Right cardiac atrium (tissue), 5 donors: ENCODE results near the gene TTC39C. TPM values are rescaled to one million over a fixed set of nuclear protein-coding genes. Genes with fewer than 3 reads are reported as not detected.
A peak's percentile ranks its signal among the peaks of the same experiment; 100 is the strongest.

Source experiments
- ATAC-seq, 2 donors: fragments of 200-7000 bp; cut with Tn5 transposase; one replicate each; pipeline versions ENCODE4 v1.8.0 to v1.9.1; 2020; ENCODE audit warnings: moderate library complexity in 2 of 2, mild to moderate bottlenecking in 1 of 2
- DNase-seq, 3 donors: peaks; one replicate each; pipeline ENCODE4 v3.0.0-alpha.2; 2020
- H3K27ac ChIP-seq: one replicate; pipeline ENCODE4 v1.5.1; 2013; ENCODE audit warnings: mild to moderate bottlenecking, low read length, control low read depth, moderate library complexity
- H3K27me3 ChIP-seq: one replicate; pipeline ENCODE4 v1.6.1; 2013; ENCODE audit not compliant: control insufficient read depth, insufficient read depth
- H3K4me1 ChIP-seq: one replicate; pipeline ENCODE4 v1.6.1; 2013; ENCODE audit warnings: low read length; ENCODE audit not compliant: control insufficient read depth, insufficient read depth
- H3K4me3 ChIP-seq: one replicate; pipeline ENCODE4 v1.5.1; 2013; ENCODE audit warnings: low read length, control low read depth
- H3K9me3 ChIP-seq: one replicate; pipeline ENCODE4 v1.6.1; 2013; ENCODE audit warnings: low read length; ENCODE audit not compliant: control insufficient read depth
- WGBS: extraction: QIAGEN DNeasy Blood & Tissue Kit; methylation state at CpG from one replicate; pipeline ENCODE4 v1.1.7; 2013; 5-methylcytosine and 5-hydroxymethylcytosine counted together
- intact Hi-C, 4 donors: fragments of 100-400 bp; cut with DNase I; formaldehyde crosslinking; loops; one replicate each; pipeline versions ENCODE4 v1.11.0 to v1.14.0; 2022 to 2023
- polyA plus RNA-seq: library from polyadenylated mRNA; stranded (reverse); fragments of 200-250 nt; gene quantifications from one replicate; pipeline ENCODE4 v1.2.3, GENCODE V29; 2013
- total RNA-seq, 4 donors: library from RNA; stranded (reverse); fragmentation: NEBNext Ultra II Directional; extraction: Animal tissue kit (Norgen Biotek cat#: 25700); gene quantifications; one replicate each; pipeline ENCODE4 v1.2.1, GENCODE V29; 2021
- donor health status: healthy with polysubstance abuse.
- donor health status: DM: no; HTN: yes; CAD: no.
- donor health status: DM: no; HTN: no; CAD: no.
- donor health status: DM: no; HTN: yes; CAD: no; lungs with severe emphysema.
- donor health status: DM: yes; HTN: yes; CAD: no.

The TTC39C gene
- total and polyA plus RNA-seq, 5 donors = 2.8 to 11.0 (median 5.4) TPM

GRCh38 chr18:23994361-23994902 is 20.1 kb upstream of the TTC39C start:
- Histone ChIP-seq H3K4me3 (no peak overlapping the region), H3K4me1 (peaks cover 2% of the 10 kb centered on the region), H3K27ac (no peak overlapping the region), H3K27me3 (no peaks in the 10 kb centered on the region), H3K9me3 (no peaks in the 10 kb centered on the region)
- ATAC-seq (peak; percentile 78 to 83), DNase-seq (peak; percentile 48 to 75 (median 65))
- 23% methylated on average over 9 of the region's 9 CpGs for WGBS
- intact Hi-C loops = no loop called here

DNA sequence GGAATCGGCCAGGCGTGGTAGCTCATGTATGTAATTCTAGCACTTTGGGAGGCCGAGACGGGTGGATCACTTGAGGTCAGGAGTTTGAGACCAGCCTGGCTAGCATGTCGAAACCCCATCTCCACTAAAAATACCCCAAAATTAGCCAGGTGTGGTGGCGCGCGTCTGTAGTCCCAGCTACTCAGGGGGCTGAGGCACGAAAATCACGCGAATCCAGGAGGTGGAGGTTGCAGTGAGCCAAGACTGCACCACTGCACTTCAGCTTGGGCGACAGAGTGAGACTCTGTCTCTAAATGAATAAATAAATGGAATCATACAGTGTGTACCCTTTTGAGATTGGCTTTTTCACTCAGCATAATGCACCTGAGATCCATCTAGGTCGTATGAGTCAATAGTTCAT is 19.4 kb upstream of the TTC39C start:
- H3K4me1 ChIP-seq = peaks cover 2% of the 10 kb centered on the region
- H3K9me3 ChIP-seq = no peaks in the 10 kb centered on the region
- 95% methylated on average over 13 of the region's 13 CpGs for WGBS
- intact Hi-C loops = no loop called here
- H3K27ac ChIP-seq = no peak overlapping the region
- H3K27me3 ChIP-seq = no peaks in the 10 kb centered on the region
- ATAC-seq (no peak), DNase-seq (no peak)
- no peak overlapping the region for H3K4me3 ChIP-seq

DNA sequence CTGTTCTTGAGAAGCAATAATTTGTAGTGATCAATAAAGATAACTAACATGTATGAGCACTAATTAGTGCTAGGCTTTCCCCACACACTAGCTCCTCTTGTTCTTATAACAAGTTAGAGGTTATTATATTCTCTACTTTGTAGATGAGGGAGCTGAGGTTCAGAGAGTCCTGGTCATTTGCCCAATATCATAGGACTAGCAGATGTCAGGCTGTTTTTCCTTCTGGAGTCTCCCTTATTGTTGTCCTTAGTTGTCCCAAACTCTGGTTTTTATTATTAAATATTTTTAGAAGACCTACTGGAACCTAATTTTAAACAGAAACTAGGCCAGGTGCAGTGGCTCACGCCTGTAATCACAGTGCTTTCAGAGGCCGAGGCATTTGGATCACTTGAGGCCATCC is 16.5 kb upstream of the TTC39C start:
- Histone ChIP-seq H3K4me3 (no peak overlapping the region), H3K27me3 (no peaks in the 10 kb centered on the region), H3K4me1 (no peaks in the 10 kb centered on the region), H3K27ac (no peak overlapping the region), H3K9me3 (no peaks in the 10 kb centered on the region)
- 71% methylated on average over 2 of the region's 2 CpGs for WGBS
- DNase-seq = no peak
- ATAC-seq = no peak
- intact Hi-C loops = no loop called here

GRCh38 chr18:23998820-23999219 is 15.7 kb upstream of the TTC39C start:
- no peak overlapping the region for H3K27ac ChIP-seq
- no peaks in the 10 kb centered on the region for H3K9me3 ChIP-seq
- ATAC-seq = no peak
- H3K27me3 ChIP-seq = no peaks in the 10 kb centered on the region
- H3K4me3 ChIP-seq = no peak overlapping the region
- DNase-seq = no peak
- no peaks in the 10 kb centered on the region for H3K4me1 ChIP-seq
- WGBS = 45% methylated on average over 4 of the region's 4 CpGs
- intact Hi-C loops = no loop called here

DNA sequence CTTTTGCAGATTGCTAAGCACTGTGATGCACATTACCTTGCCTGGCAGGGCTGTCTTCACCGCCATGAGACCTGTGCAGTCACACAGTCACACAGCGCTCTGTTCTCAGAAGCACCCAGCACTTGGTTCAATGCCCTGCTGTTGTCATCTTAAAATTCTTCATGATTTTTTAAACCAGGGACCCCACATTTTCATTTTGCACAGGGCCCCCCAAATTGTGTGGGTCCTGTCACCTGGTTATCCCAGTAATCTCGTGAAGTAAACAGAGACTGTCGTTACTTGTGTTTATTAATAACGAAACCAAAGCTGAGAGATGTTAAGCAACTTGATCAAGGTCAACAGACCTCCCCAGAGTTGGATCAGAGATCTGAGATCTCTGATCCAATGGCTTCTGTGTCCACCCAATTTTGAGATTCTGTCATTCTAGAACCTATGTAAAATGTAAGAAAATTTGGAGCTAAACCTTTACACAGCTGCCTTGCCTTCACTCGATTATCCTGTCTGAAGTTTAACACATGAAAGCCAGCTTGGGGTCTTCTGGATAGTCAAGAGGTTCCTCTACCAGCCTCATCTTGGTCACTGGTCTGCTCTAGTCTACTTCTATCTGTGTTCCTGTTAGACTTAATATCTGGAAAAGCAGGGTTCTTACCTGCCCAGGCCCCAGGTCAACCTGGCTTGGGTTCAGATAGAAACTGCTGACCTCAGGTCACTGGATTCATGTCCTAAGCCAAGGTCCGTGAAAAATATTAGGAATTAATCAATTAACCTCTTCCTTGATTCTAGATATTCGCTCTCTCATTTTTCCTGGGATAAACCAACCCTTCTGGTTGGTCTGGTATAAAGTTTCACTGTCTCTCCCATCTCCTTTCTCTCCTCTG is 13.7 kb upstream of the TTC39C start:
- no peak for ATAC-seq
- WGBS = 93% methylated on average over 8 of the region's 8 CpGs
- no peaks in the 10 kb centered on the region for H3K9me3 ChIP-seq
- no peak for DNase-seq
- H3K4me3 ChIP-seq = no peak overlapping the region
- no peak overlapping the region for H3K27ac ChIP-seq
- intact Hi-C loops = no loop called here
- no peaks in the 10 kb centered on the region for H3K27me3 ChIP-seq
- no peaks in the 10 kb centered on the region for H3K4me1 ChIP-seq

DNA sequence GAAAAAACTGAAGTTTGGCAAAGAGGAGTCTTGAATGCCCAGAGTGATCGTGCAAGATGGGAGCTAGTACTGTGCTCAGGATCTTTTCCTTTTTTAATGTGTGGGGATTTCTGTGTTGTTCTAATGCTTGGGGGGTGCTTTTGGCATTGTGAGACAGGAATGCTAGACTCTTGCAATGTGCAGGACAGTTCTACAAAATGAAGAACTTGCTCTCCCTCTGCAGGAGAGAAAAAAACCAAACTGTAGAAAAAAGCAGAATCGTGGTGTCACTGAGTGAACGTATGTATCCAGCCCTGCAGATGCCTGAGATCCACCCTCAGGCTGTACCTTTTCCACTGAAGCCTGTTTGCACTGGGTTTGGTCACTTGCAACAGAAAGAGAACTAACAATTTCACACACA is 12.1 kb upstream of the TTC39C start:
- Histone ChIP-seq H3K27me3 (no peaks in the 10 kb centered on the region), H3K4me1 (no peaks in the 10 kb centered on the region), H3K4me3 (no peak overlapping the region), H3K27ac (no peak overlapping the region), H3K9me3 (no peaks in the 10 kb centered on the region)
- no peak for ATAC-seq
- no peak for DNase-seq
- intact Hi-C loops = no loop called here
- 65% methylated on average over 3 of the region's 3 CpGs for WGBS

GRCh38 chr18:24003288-24003687 is 11.3 kb upstream of the TTC39C start:
- DNase-seq (no peak), ATAC-seq (no peak)
- intact Hi-C loops = no loop called here
- WGBS = 90% methylated on average over 3 of the region's 3 CpGs
- no peaks in the 10 kb centered on the region for H3K27me3 ChIP-seq
- H3K9me3 ChIP-seq = no peaks in the 10 kb centered on the region
- no peak overlapping the region for H3K27ac ChIP-seq
- no peaks in the 10 kb centered on the region for H3K4me1 ChIP-seq
- H3K4me3 ChIP-seq = no peak overlapping the region

DNA sequence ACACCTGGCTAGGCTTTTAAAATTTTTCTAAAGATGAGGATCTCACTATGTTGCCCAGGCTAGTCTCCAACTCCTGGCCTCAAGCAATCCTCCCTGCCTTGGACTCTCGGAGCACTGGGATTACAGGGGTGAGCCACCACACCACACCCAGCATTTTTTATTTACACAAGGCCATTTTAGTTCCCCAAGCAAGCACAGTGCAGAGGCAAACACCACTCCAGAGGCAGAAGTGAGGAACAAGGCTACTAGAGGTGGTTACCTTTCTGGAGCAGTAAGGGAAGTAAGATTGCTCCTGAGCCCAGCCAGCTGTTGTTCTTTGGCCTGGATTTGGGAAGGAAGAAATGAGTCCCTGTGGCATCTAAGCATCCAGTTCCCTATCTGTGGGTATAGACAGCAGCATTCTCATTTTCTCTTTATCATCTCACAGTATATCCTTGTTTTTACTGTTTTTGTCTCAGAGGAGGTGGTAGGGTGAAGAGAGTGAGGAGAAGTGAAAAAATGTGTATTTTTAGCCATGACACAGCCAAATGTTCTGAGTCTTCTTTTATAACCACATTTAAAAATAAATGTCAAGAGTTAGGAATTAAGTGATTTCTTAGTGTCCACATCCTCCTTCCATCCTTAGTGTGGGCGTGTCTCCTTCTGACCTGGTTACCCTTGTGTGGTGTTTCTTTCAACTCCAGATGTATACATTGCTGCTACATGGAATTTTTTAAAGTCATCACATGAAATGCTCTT is 10.5 kb upstream of the TTC39C start:
- no peaks in the 10 kb centered on the region for H3K27me3 ChIP-seq
- ATAC-seq (no peak), DNase-seq (no peak)
- intact Hi-C loops = no loop called here
- H3K4me1 ChIP-seq = no peaks in the 10 kb centered on the region
- H3K9me3 ChIP-seq = no peaks in the 10 kb centered on the region
- 92% methylated on average over 2 of the region's 2 CpGs for WGBS
- no peak overlapping the region for H3K27ac ChIP-seq
- H3K4me3 ChIP-seq = no peak overlapping the region

GRCh38 chr18:24006712-24007313 is 7.7 kb upstream of the TTC39C start:
- Histone ChIP-seq H3K4me3 (no peak overlapping the region), H3K27ac (no peak overlapping the region), H3K27me3 (no peaks in the 10 kb centered on the region), H3K9me3 (no peaks in the 10 kb centered on the region), H3K4me1 (no peaks in the 10 kb centered on the region)
- ATAC-seq (no peak), DNase-seq (no peak)
- intact Hi-C loops = no loop called here
- WGBS = 89% methylated on average over 5 of the region's 5 CpGs

GRCh38 chr18:24009246-24009645 is 5.3 kb upstream of the TTC39C start:
- Histone ChIP-seq H3K4me3 (no peak overlapping the region), H3K27me3 (no peaks in the 10 kb centered on the region), H3K27ac (no peak overlapping the region), H3K4me1 (no peaks in the 10 kb centered on the region), H3K9me3 (no peaks in the 10 kb centered on the region)
- intact Hi-C loops = no loop called here
- DNase-seq (no peak), ATAC-seq (no peak)
- 69% methylated on average over 1 of the region's 1 CpG for WGBS
